Subcutaneous abdominal adipose tissue (tissue), 5 donors: ENCODE results near the gene GOLGA5.

Experiments used
- H3K27ac ChIP-seq: one replicate; pipeline ENCODE4 v1.7.0; 2013; ENCODE audit warnings: low read depth, mild to moderate bottlenecking, inconsistent platforms, low read length, moderate library complexity
- H3K27me3 ChIP-seq, 5 donors: one replicate each; pipeline ENCODE4 v1.7.0; 2013; ENCODE audit warnings: low read length in 5 of 5, inconsistent platforms in 1 of 5; ENCODE audit not compliant: control insufficient read depth in 5 of 5, insufficient read depth in 4 of 5
- H3K36me3 ChIP-seq, 5 donors: one replicate each; pipeline ENCODE4 v1.7.0; 2013; ENCODE audit warnings: low read length in 5 of 5; ENCODE audit not compliant: control insufficient read depth in 5 of 5, insufficient read depth in 5 of 5
- H3K4me1 ChIP-seq, 5 donors: one replicate each; pipeline ENCODE4 v1.7.0; 2013; ENCODE audit warnings: low read length in 5 of 5, mild to moderate bottlenecking in 3 of 5, moderate library complexity in 1 of 5; ENCODE audit not compliant: control insufficient read depth in 5 of 5, insufficient read depth in 5 of 5
- H3K4me3 ChIP-seq, 5 donors: one replicate each; pipeline ENCODE4 v1.7.0; 2013; ENCODE audit warnings: low read length in 5 of 5, low read depth in 1 of 5
- H3K9ac ChIP-seq, 5 donors: one replicate each; pipeline ENCODE4 v1.7.0; 2013; ENCODE audit warnings: low read length in 5 of 5, mild to moderate bottlenecking in 4 of 5, moderate library complexity in 3 of 5
- H3K9me3 ChIP-seq, 5 donors: one replicate each; pipeline ENCODE4 v1.7.0; 2013; ENCODE audit warnings: low read length in 5 of 5; ENCODE audit not compliant: control insufficient read depth in 5 of 5
- donor health status: healthy.
- donor health status: healthy.
- donor health status: healthy.
- donor health status: healthy.
- donor health status: healthy.

GOLGA5 gene

GRCh38 chr14:92874962-92875661, 81.0 kb downstream of the GOLGA5 start:
- no peak overlapping the region for H3K27ac ChIP-seq
- no peaks in the 10 kb centered on the region for H3K36me3 ChIP-seq
- peaks cover 0 to 10% (median 4%) of the 10 kb centered on the region in 5 donors for H3K27me3 ChIP-seq
- H3K4me3 ChIP-seq: no peak overlapping the region
- H3K4me1 ChIP-seq: peaks cover 0 to 9% (median 7%) of the 10 kb centered on the region in 5 donors
- no peaks in the 10 kb centered on the region for H3K9me3 ChIP-seq
- H3K9ac ChIP-seq: no peak overlapping the region

DNA sequence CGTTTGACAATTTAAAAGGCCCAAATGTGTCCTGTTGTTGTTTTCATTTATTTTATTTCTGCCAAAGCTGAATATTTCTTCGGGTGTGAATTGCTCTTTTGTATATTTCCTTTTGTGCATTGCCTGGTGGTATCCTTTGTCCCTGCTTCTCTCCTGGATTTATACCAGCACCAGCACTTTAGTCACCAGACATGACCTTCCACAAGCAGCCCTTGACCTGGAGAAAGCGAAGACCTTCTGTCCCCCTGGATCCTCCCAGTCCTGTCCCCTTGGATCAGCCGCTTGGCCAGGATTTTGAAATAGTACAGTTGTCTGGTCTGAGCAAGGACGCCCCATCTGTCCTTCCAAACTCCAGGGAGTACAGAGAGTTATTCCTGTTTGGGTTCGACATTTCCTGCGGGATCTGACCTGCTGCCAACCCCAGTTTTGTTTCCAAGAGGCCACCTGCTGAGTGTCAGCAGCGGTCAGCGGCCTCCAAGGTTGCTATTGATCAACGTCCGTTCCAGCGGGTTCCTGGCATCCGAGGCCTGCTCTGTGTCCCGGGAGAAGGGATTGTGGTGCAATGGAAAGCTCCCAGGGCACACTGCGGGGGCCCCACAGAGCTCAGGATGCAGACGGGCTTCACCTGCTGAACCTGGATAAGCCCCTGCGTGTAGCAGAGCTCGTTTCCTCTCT, 83.8 kb downstream of the GOLGA5 start:
- Histone ChIP-seq H3K9me3 (no peaks in the 10 kb centered on the region), H3K36me3 (no peaks in the 10 kb centered on the region), H3K4me1 (peaks cover 3 to 20% (median 14%) of the 10 kb centered on the region in 5 donors), H3K27ac (no peak overlapping the region), H3K4me3 (no peak overlapping the region), H3K9ac (no peak overlapping the region), H3K27me3 (peaks cover 0 to 14% (median 6%) of the 10 kb centered on the region in 5 donors)

- H3K27ac ChIP-seq: no peak overlapping the region
These were observed 86.2 kb downstream of the GOLGA5 start for GRCh38 chr14:92880351-92880750.

GRCh38 chr14:92880851-92881250, 86.7 kb downstream of the GOLGA5 start:
- Histone ChIP-seq H3K36me3 (no peaks in the 10 kb centered on the region), H3K4me3 (peak overlapping the region in 4 of 5 donors; percentile 8 to 39 (median 30)), H3K27me3 (peaks cover 0 to 10% (median 4%) of the 10 kb centered on the region in 5 donors), H3K9me3 (no peaks in the 10 kb centered on the region), H3K4me1 (peaks cover 3 to 20% (median 14%) of the 10 kb centered on the region in 5 donors), H3K9ac (no peak overlapping the region), H3K27ac (no peak overlapping the region)

More at GRCh38 chr14:92880351-92880750, 86.2 kb downstream of the GOLGA5 start:
- Histone ChIP-seq H3K36me3 (no peaks in the 10 kb centered on the region), H3K4me1 (peaks cover 3 to 20% (median 14%) of the 10 kb centered on the region in 5 donors), H3K9ac (no peak overlapping the region), H3K4me3 (no peak overlapping the region), H3K27me3 (peaks cover 0 to 10% (median 4%) of the 10 kb centered on the region in 5 donors), H3K9me3 (no peaks in the 10 kb centered on the region)

DNA sequence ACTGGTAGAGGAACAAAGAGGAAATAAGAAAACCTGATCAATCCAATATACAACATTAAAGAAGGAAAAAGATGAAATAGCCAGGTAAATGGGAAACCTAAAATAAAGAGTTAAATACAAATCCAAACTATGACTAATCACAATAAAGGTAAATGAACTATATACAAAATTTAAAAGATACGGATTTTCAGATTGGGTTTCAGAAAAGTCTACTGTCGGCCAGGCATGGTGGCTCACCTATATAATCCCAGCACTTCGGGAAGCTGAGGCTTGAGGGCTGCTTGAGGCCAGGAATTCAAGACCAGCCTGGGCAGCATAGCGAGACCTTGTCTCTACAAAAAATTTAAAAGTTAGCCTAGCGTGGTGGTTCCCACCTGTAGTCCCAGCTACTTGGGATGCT, 89.0 kb downstream of the GOLGA5 start:
- H3K27ac ChIP-seq: no peak overlapping the region
- H3K9ac ChIP-seq: no peak overlapping the region
- no peaks in the 10 kb centered on the region for H3K36me3 ChIP-seq
- H3K4me1 ChIP-seq: peaks cover 3 to 14% (median 9%) of the 10 kb centered on the region in 5 donors
- H3K4me3 ChIP-seq: no peak overlapping the region
- H3K9me3 ChIP-seq: no peaks in the 10 kb centered on the region
- H3K27me3 ChIP-seq: peaks cover 3 to 12% (median 5%) of the 10 kb centered on the region in 5 donors

DNA sequence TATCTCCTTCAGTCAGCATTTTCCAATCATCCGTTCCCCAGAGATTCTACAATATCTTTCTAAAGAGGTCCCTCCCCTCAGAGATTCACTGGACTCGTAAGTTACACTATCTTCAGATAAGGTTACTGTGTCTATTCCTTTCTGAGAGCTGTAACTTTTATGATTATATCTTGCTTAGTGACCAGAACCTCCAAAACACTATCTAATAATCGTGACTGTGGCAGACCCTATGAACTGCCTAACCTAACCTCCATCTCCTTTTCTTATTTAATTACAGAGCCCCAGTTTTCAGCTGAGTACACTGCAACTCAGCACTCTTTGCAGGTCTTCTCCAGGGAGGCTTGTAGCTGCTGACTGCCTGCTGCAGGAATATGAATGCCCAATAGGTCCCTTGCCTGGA, 90.3 kb downstream of the GOLGA5 start:
- Histone ChIP-seq H3K27ac (no peak overlapping the region), H3K4me3 (no peak overlapping the region), H3K27me3 (peaks cover 3 to 9% (median 5%) of the 10 kb centered on the region in 5 donors), H3K4me1 (peaks cover 0 to 11% (median 7%) of the 10 kb centered on the region in 5 donors), H3K9me3 (no peaks in the 10 kb centered on the region), H3K36me3 (no peaks in the 10 kb centered on the region), H3K9ac (no peak overlapping the region)

- peaks cover 0 to 8% (median 7%) of the 10 kb centered on the region in 5 donors for H3K4me1 ChIP-seq
- peaks cover 3 to 8% (median 5%) of the 10 kb centered on the region in 5 donors for H3K27me3 ChIP-seq
- no peak overlapping the region for H3K4me3 ChIP-seq
- H3K27ac ChIP-seq: no peak overlapping the region
- no peaks in the 10 kb centered on the region for H3K9me3 ChIP-seq
- no peak overlapping the region for H3K9ac ChIP-seq
- no peaks in the 10 kb centered on the region for H3K36me3 ChIP-seq
These were observed 91.4 kb downstream of the GOLGA5 start for GRCh38 chr14:92885279-92886061.

GRCh38 chr14:92886337-92886736, 92.2 kb downstream of the GOLGA5 start:
- Histone ChIP-seq H3K9ac (no peak overlapping the region), H3K4me1 (peaks cover 0 to 3% (median 0%) of the 10 kb centered on the region in 5 donors), H3K9me3 (no peaks in the 10 kb centered on the region), H3K4me3 (no peak overlapping the region), H3K27me3 (peaks cover 3 to 5% (median 5%) of the 10 kb centered on the region in 5 donors), H3K36me3 (no peaks in the 10 kb centered on the region), H3K27ac (no peak overlapping the region)

DNA sequence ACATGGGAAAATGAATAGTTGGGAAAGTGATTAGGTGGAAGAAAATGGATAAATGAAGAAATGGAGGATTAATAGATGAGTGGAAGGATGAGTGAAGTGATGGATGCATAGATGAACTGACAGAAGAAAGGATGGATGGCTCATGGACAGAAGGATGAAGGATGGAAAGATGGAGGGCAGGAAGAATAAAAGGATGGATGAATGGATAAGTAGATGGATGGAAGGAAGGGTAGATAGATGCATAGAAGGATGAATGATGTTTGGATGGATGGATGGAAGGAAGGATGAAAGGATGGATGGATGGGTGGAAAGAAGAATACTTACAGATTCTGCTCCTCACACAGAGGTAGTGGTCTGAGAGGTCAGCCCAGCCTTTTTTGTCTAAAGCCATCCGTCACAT, 93.1 kb downstream of the GOLGA5 start:
- H3K27ac ChIP-seq: no peak overlapping the region
- H3K9ac ChIP-seq: no peak overlapping the region
- no peaks in the 10 kb centered on the region for H3K9me3 ChIP-seq
- no peak overlapping the region for H3K4me3 ChIP-seq
- no peaks in the 10 kb centered on the region for H3K36me3 ChIP-seq
- peaks cover 0 to 3% (median 0%) of the 10 kb centered on the region in 5 donors for H3K4me1 ChIP-seq
- peaks cover 0 to 5% (median 3%) of the 10 kb centered on the region in 5 donors for H3K27me3 ChIP-seq
